MCF 10A (cell line): ENCODE results near the gene ZFC3H1. TPM values are rescaled to one million over a fixed set of nuclear protein-coding genes. Genes with fewer than 3 reads are reported as not detected.

Source experiments
- BruUV-seq: library from RNA; stranded (reverse); fragments of 400-500 nt; replicated peaks from 2 replicates; lab custom pipeline; 2021; lab: Mats Ljungman, UMichigan
- CTCF ChIA-PET: fragments of 300-600 bp; sonication (Branson Sonifier 250); formaldehyde crosslinking; extraction: SDS; loops from one replicate; lab custom pipeline; 2021; ENCODE audit warnings: antibody characterized with exemption, inconsistent platforms; lab: Yijun Ruan, JAX
- POLR2A ChIA-PET: fragments of 300-600, 350-650 bp; sonication (Branson Sonifier 250); formaldehyde crosslinking; extraction: SDS; loops from one replicate; lab custom pipeline; 2020; ENCODE audit warnings: antibody characterized with exemption, inconsistent platforms; lab: Yijun Ruan, JAX
- DNase-seq: peaks from one replicate; pipeline ENCODE4 v3.0.0-alpha.2; 2018; ENCODE audit not compliant: unreplicated experiment
- H3K27ac Mint-ChIP-seq: one replicate; pipeline ENCODE4 v1.8.0; 2022; ENCODE audit warnings: mild to moderate bottlenecking, low read depth, mixed read lengths; ENCODE audit not compliant: unreplicated experiment
- H3K27me3 Mint-ChIP-seq: one replicate; pipeline ENCODE4 v1.8.0; 2022; ENCODE audit warnings: mixed read lengths; ENCODE audit not compliant: insufficient read depth, unreplicated experiment
- H3K36me3 Mint-ChIP-seq: one replicate; pipeline ENCODE4 v1.8.0; 2022; ENCODE audit warnings: mild to moderate bottlenecking, moderate library complexity, mixed read lengths; ENCODE audit not compliant: insufficient read depth, unreplicated experiment
- H3K4me1 Mint-ChIP-seq: one replicate; pipeline ENCODE4 v1.8.0; 2022; ENCODE audit warnings: mixed read lengths; ENCODE audit not compliant: insufficient read depth, unreplicated experiment
- H3K4me3 Mint-ChIP-seq: one replicate; pipeline ENCODE4 v1.8.0; 2022; ENCODE audit warnings: mild to moderate bottlenecking, moderate library complexity, mixed read lengths; ENCODE audit not compliant: unreplicated experiment
- H3K9me3 Mint-ChIP-seq: one replicate; pipeline ENCODE4 v1.8.0; 2022; ENCODE audit warnings: mixed read lengths; ENCODE audit not compliant: unreplicated experiment
- CTCF ChIP-seq: fragments of 200-600 bp; IDR thresholded peaks from one replicate; pipeline ENCODE4 v1.8.0; 2022; ENCODE audit warnings: antibody characterized with exemption, mild to moderate bottlenecking; ENCODE audit not compliant: unreplicated experiment
- intact Hi-C: fragments of 100-400 bp; cut with micrococcal nuclease; formaldehyde crosslinking; loops from 2 replicates; pipeline ENCODE4 v1.14.1; 2022
- total RNA-seq: library from RNA; stranded (reverse); gene quantifications from 2 replicates; pipeline ENCODE4 v1.2.3, GENCODE V29; 2022

Gene ZFC3H1
- total RNA-seq, 1 experiment from 2014 or later, result 55.3 TPM

GRCh38 chr12:71591601-71592000 lies 72.0 kb downstream of the ZFC3H1 start:
- Mint-ChIP-seq H3K9me3 (no peaks in the 10 kb centered on the region), H3K27me3 (no peaks in the 10 kb centered on the region), H3K4me3 (no peak overlapping the region), H3K4me1 (no peaks in the 10 kb centered on the region), H3K27ac (no peak overlapping the region), H3K36me3 (no peaks in the 10 kb centered on the region)
- intact Hi-C loops, result no loop called here
- ChIA-PET CTCF (no interaction called here), POLR2A (no interaction called here)
- no peak for DNase-seq
- no peak for TF ChIP-seq CTCF
- BruUV-seq, result no TSS peak

- Mint-ChIP-seq H3K27ac (no peak overlapping the region), H3K27me3 (no peaks in the 10 kb centered on the region), H3K36me3 (no peaks in the 10 kb centered on the region), H3K4me1 (no peaks in the 10 kb centered on the region), H3K9me3 (no peaks in the 10 kb centered on the region), H3K4me3 (no peak overlapping the region)
- no peak for TF ChIP-seq CTCF
- CTCF ChIA-PET, result interaction anchor here (0.6 to 0.8 kb wide), 2 partner anchors 21 to 37 kb away, joined by 3 to 6 read pairs; no protein-coding TSS in a partner anchor
- POLR2A ChIA-PET, result interaction anchor here (0.8 kb wide), 1 partner anchor 12 kb away, joined by 3 read pairs; no protein-coding TSS in a partner anchor
- BruUV-seq, result no TSS peak
- intact Hi-C loops, result no loop called here
- no peak for DNase-seq
These were observed 74.2 kb downstream of the ZFC3H1 start for GRCh38 chr12:71589478-71589881.

GRCh38 chr12:71587012-71587411 lies 76.6 kb downstream of the ZFC3H1 start:
- Mint-ChIP-seq H3K9me3 (no peaks in the 10 kb centered on the region), H3K4me3 (no peak overlapping the region), H3K36me3 (no peaks in the 10 kb centered on the region), H3K27ac (no peak overlapping the region), H3K27me3 (no peaks in the 10 kb centered on the region), H3K4me1 (no peaks in the 10 kb centered on the region)
- BruUV-seq, result no TSS peak
- ChIA-PET CTCF (no interaction called here), POLR2A (no interaction called here)
- no peak for TF ChIP-seq CTCF
- DNase-seq, result no peak
- intact Hi-C loops, result no loop called here

- H3K27me3 Mint-ChIP-seq, result no peaks in the 10 kb centered on the region
- H3K36me3 Mint-ChIP-seq, result no peaks in the 10 kb centered on the region
- intact Hi-C loops, result no loop called here
- no peak overlapping the region for H3K27ac Mint-ChIP-seq
- ChIA-PET POLR2A (no interaction called here), CTCF (no interaction called here)
- no peak for TF ChIP-seq CTCF
- no peak overlapping the region for H3K4me3 Mint-ChIP-seq
- BruUV-seq, result no TSS peak
- H3K9me3 Mint-ChIP-seq, result no peaks in the 10 kb centered on the region
- peaks cover 6% of the 10 kb centered on the region for H3K4me1 Mint-ChIP-seq
- DNase-seq, result no peak
These were observed 78.4 kb downstream of the ZFC3H1 start for GRCh38 chr12:71585218-71585617.
